ENCODE data around the gene NAB2.

NAB2 gene

DNA sequence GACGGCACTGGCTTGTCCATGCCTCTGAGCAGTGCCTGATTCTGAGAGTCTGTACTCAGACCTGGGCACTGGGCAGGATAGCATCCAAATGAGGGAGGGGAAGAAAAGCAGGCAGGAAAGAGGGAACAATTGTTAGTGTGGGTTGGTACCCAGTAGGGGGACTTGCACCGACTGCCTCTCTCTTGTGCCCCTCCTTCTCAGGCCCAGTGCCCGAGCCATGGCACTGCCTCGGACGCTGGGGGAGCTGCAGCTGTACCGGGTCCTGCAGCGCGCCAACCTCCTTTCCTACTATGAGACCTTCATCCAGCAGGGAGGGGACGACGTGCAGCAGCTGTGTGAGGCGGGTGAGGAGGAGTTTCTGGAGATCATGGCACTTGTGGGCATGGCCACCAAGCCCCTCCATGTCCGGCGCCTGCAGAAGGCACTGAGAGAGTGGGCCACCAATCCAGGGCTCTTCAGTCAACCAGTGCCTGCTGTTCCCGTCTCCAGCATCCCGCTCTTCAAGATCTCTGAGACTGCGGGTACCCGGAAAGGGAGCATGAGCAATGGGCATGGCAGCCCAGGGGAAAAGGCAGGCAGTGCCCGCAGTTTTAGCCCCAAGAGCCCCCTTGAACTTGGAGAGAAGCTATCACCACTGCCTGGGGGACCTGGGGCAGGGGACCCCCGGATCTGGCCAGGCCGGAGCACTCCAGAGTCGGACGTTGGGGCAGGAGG, 2.2 kb downstream of the NAB2 start:
- H3K36me3 ChIP-seq (ENCODE audit: low read length) = no peaks in the 10 kb centered on the region
- peak overlapping the region; percentile 85 for H3K4me2 ChIP-seq (ENCODE audit: low read depth, low read length, poor library complexity, severe bottlenecking)
- H3K4me3 ChIP-seq (ENCODE audit: insufficient read depth, low read length, poor library complexity, severe bottlenecking) = no peak overlapping the region

DNA sequence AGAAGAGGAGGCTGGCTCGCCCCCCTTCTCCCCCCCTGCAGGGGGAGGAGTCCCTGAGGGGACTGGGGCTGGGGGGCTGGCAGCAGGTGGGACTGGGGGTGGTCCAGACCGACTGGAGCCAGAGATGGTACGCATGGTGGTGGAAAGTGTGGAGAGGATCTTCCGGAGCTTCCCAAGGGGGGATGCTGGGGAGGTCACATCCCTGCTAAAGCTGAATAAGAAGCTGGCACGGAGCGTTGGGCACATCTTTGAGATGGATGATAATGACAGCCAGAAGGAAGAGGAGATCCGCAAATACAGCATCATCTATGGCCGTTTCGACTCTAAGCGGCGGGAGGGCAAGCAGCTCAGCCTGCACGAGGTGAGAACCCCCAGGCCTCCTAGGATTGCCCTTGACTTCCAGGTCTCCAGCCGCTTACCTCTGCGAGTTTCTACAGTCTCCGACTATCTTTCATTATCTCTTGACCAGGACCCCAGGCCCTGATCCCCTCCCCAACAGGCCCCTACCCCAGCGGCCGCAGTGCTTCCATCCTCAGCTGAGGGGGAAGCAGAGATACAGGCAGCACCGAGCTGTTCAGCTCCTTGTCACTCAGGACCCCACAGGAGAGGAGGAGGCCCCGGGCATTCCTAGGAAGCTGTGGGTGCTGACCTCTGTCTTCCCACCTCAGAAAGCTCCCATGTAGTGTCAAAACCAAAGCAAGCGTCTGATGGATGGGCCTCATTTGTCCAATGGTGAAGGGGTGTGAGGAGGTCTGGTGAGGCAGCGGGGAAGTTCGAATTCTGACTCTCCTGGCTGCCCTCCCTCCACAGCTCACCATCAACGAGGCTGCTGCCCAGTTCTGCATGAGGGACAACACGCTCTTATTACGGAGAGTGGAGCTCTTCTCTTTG, 3.0 kb downstream of the NAB2 start:
- H3K9ac ChIP-seq (ENCODE audit: low read length) = no peak overlapping the region

More for the DNA sequence above, 2.2 kb downstream of the NAB2 start:
- Histone ChIP-seq H2AFZ (ENCODE audit: low read depth, low read length, severe bottlenecking) (no peak overlapping the region), H3K9me3 (ENCODE audit: insufficient read depth, low read length) (no peaks in the 10 kb centered on the region), H3F3A (ENCODE audit: insufficient read depth) (peaks cover 39% of the 10 kb centered on the region), H3K79me2 (ENCODE audit: insufficient read depth, low read length) (peaks cover 9% of the 10 kb centered on the region; the same call in 1 of the 2 replicates), H3K9ac (ENCODE audit: low read length) (no peak overlapping the region), H4K20me1 (ENCODE audit: low read depth, low read length) (no peaks in the 10 kb centered on the region), H3K9me2 (replicated peaks; ENCODE audit: insufficient read depth, low read length) (no peaks in the 10 kb centered on the region), H3K27me3 (ENCODE audit: low read length) (no peaks in the 10 kb centered on the region), H3K27ac (ENCODE audit: low read depth, low read length) (no peak overlapping the region)
- TF ChIP-seq EZH2phosphoT487 (conservative IDR thresholded peaks at IDR 0.05; ENCODE audit: low read length) = no peak
- TF ChIP-seq, protein P1, sequence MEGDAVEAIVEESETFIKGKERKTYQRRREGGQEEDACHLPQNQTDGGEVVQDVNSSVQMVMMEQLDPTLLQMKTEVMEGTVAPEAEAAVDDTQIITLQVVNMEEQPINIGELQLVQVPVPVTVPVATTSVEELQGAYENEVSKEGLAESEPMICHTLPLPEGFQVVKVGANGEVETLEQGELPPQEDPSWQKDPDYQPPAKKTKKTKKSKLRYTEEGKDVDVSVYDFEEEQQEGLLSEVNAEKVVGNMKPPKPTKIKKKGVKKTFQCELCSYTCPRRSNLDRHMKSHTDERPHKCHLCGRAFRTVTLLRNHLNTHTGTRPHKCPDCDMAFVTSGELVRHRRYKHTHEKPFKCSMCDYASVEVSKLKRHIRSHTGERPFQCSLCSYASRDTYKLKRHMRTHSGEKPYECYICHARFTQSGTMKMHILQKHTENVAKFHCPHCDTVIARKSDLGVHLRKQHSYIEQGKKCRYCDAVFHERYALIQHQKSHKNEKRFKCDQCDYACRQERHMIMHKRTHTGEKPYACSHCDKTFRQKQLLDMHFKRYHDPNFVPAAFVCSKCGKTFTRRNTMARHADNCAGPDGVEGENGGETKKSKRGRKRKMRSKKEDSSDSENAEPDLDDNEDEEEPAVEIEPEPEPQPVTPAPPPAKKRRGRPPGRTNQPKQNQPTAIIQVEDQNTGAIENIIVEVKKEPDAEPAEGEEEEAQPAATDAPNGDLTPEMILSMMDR (IDR thresholded peaks at IDR 0.05; ENCODE audit: insufficient read depth, low read length, poor library complexity, severe bottlenecking) = no peak

DNA sequence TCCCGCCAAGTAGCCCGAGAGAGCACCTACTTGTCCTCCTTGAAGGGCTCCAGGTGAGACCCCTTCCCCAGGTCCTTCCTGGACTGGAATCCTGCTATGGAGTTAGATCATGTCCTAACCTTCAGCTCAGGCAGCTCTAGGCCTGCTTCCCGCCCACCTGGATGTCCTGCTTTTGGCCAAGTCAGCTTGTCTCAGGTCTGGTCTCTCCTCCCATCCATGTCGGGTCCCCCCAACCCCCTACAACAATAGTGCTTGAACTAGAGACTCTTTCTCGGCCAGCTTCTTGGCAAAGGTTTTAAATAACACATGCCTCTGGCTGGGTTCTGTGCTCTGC, 3.6 kb downstream of the NAB2 start:
- Histone ChIP-seq H3K79me2 (ENCODE audit: insufficient read depth, low read length) (peaks cover 9% of the 10 kb centered on the region; the same call in 1 of the 2 replicates), H3K4me3 (ENCODE audit: insufficient read depth, low read length, poor library complexity, severe bottlenecking) (no peak overlapping the region), H3K27me3 (ENCODE audit: low read length) (no peaks in the 10 kb centered on the region), H3K9ac (ENCODE audit: low read length) (no peak overlapping the region), H3F3A (ENCODE audit: insufficient read depth) (peaks cover 35% of the 10 kb centered on the region), H3K36me3 (ENCODE audit: low read length) (no peaks in the 10 kb centered on the region), H3K9me3 (ENCODE audit: insufficient read depth, low read length) (no peaks in the 10 kb centered on the region), H2AFZ (ENCODE audit: low read depth, low read length, severe bottlenecking) (no peak overlapping the region), H3K9me2 (replicated peaks; ENCODE audit: insufficient read depth, low read length) (no peaks in the 10 kb centered on the region), H3K27ac (ENCODE audit: low read depth, low read length) (peak overlapping the region; percentile 74), H4K20me1 (ENCODE audit: low read depth, low read length) (no peaks in the 10 kb centered on the region), H3K4me2 (ENCODE audit: low read depth, low read length, poor library complexity, severe bottlenecking) (no peak overlapping the region)
- TF ChIP-seq, protein P1 (IDR thresholded peaks at IDR 0.05; ENCODE audit: insufficient read depth, low read length, poor library complexity, severe bottlenecking) = no peak

More for the DNA sequence above, 3.0 kb downstream of the NAB2 start:
- Histone ChIP-seq H3K4me3 (ENCODE audit: insufficient read depth, low read length, poor library complexity, severe bottlenecking) (no peak overlapping the region), H3K27ac (ENCODE audit: low read depth, low read length) (no peak overlapping the region), H2AFZ (ENCODE audit: low read depth, low read length, severe bottlenecking) (no peak overlapping the region), H3K27me3 (ENCODE audit: low read length) (no peaks in the 10 kb centered on the region), H3K79me2 (ENCODE audit: insufficient read depth, low read length) (peaks cover 9% of the 10 kb centered on the region; the same call in 1 of the 2 replicates), H3K36me3 (ENCODE audit: low read length) (no peaks in the 10 kb centered on the region), H3F3A (ENCODE audit: insufficient read depth) (peaks cover 31% of the 10 kb centered on the region), H3K9me2 (replicated peaks; ENCODE audit: insufficient read depth, low read length) (no peaks in the 10 kb centered on the region), H3K9me3 (ENCODE audit: insufficient read depth, low read length) (no peaks in the 10 kb centered on the region), H3K4me2 (ENCODE audit: low read depth, low read length, poor library complexity, severe bottlenecking) (no peak overlapping the region), H4K20me1 (ENCODE audit: low read depth, low read length) (no peaks in the 10 kb centered on the region)
- TF ChIP-seq EZH2phosphoT487 (conservative IDR thresholded peaks at IDR 0.05; ENCODE audit: low read length) = no peak
- TF ChIP-seq, protein P1 (IDR thresholded peaks at IDR 0.05; ENCODE audit: insufficient read depth, low read length, poor library complexity, severe bottlenecking) = no peak

Measured in SU-DHL-6 (cell line).